Breast epithelium (tissue), 4 donors: ENCODE measurements around the gene TP53BP1. TPM values are rescaled to one million over a fixed set of nuclear protein-coding genes. Genes with fewer than 3 reads are reported as not detected.

ENCODE experiments used
- DNase-seq, 2 donors: peaks; one replicate each; pipeline ENCODE4 v3.0.0-alpha.2; 2019; ENCODE audit warnings: low spot score in 2 of 2
- H3K27ac ChIP-seq, 2 donors: fragments of 200-600 bp; sonication (generic) in 1 of 2; one replicate each; pipeline ENCODE4 v1.5.1; 2016 to 2019; ENCODE audit warnings: mild to moderate bottlenecking in 1 of 2
- H3K27me3 ChIP-seq, 2 donors: fragments of 200-600 bp; sonication (generic) in 1 of 2; one replicate each; pipeline versions ENCODE4 v1.5.1 to v1.6.0; 2017 to 2019; ENCODE audit warnings: control low read depth in 1 of 2, mild to moderate bottlenecking in 1 of 2
- H3K36me3 ChIP-seq: fragments of 200-600 bp; one replicate; pipeline ENCODE4 v1.5.1; 2019
- H3K4me1 ChIP-seq, 2 donors: fragments of 200-600 bp; sonication (generic); one replicate each; pipeline ENCODE4 v1.5.1; 2016 to 2019; ENCODE audit warnings: control low read depth in 1 of 2
- H3K4me3 ChIP-seq, 3 donors: fragments of 200-600 bp; sonication (generic); 1 replicate in 2 of 3; 2 replicates in 1 of 3; pipeline ENCODE4 v1.5.1; 2016 to 2019; ENCODE audit warnings: mild to moderate bottlenecking in 3 of 3, moderate library complexity in 2 of 3
- H3K9me3 ChIP-seq, 2 donors: fragments of 200-600 bp; sonication (generic) in 1 of 2; one replicate each; pipeline ENCODE4 v1.5.1; 2016 to 2019; ENCODE audit warnings: control low read depth in 1 of 2
- POLR2A ChIP-seq: fragments of 450-650 bp; IDR thresholded peaks from one replicate; pipeline ENCODE4 v1.6.1; 2016; ENCODE audit warnings: antibody characterized with exemption, mild to moderate bottlenecking, moderate library complexity
- POLR2AphosphoS5 ChIP-seq, 3 donors: sonication (generic); formaldehyde crosslinking; IDR thresholded peaks; one replicate each; pipeline ENCODE4 v1.6.1; 2017; ENCODE audit warnings: antibody characterized with exemption in 3 of 3
- intact Hi-C: fragments of 100-400 bp; cut with DNase I; formaldehyde crosslinking; loops from one replicate; pipeline ENCODE4 v1.15.1; 2023; ENCODE audit warnings: low total_unique reads
- total RNA-seq, 3 donors: library from RNA; depleted of rRNA; stranded (reverse); fragments of >200 nt; gene quantifications; one replicate each; pipeline ENCODE4 v1.1.0, GENCODE V29; 2016
- TF ChIP-seq, protein P1 (sequence below), 3 donors: fragments of 450-650 bp; IDR thresholded peaks; one replicate each; pipeline ENCODE4 v1.5.1; 2016 to 2017; ENCODE audit warnings: antibody characterized with exemption in 3 of 3, mild to moderate bottlenecking in 3 of 3, moderate library complexity in 3 of 3

The TP53BP1 gene
- total RNA-seq, 3 donors from 2014 or later: 30.1 to 65.5 (median 60.9) TPM

- intact Hi-C loops: no loop called here
- Histone ChIP-seq H3K27ac (no peak overlapping the region), H3K36me3 (no peaks in the 10 kb centered on the region), H3K4me3 (no peak overlapping the region), H3K4me1 (peaks cover 0 to 7% of the 10 kb centered on the region in 2 donors), H3K27me3 (no peaks in the 10 kb centered on the region), H3K9me3 (no peaks in the 10 kb centered on the region)
- DNase-seq: no peak
- TF ChIP-seq, protein P1, sequence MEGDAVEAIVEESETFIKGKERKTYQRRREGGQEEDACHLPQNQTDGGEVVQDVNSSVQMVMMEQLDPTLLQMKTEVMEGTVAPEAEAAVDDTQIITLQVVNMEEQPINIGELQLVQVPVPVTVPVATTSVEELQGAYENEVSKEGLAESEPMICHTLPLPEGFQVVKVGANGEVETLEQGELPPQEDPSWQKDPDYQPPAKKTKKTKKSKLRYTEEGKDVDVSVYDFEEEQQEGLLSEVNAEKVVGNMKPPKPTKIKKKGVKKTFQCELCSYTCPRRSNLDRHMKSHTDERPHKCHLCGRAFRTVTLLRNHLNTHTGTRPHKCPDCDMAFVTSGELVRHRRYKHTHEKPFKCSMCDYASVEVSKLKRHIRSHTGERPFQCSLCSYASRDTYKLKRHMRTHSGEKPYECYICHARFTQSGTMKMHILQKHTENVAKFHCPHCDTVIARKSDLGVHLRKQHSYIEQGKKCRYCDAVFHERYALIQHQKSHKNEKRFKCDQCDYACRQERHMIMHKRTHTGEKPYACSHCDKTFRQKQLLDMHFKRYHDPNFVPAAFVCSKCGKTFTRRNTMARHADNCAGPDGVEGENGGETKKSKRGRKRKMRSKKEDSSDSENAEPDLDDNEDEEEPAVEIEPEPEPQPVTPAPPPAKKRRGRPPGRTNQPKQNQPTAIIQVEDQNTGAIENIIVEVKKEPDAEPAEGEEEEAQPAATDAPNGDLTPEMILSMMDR (IDR thresholded peaks at IDR 0.05): peak in 1 of 3 donors; percentile 31
- TF ChIP-seq POLR2AphosphoS5 (IDR thresholded peaks at IDR 0.05) (no peak), POLR2A (no peak)
These were observed 116.8 kb downstream of the TP53BP1 start for GRCh38 chr15:43376017-43376705.

DNA sequence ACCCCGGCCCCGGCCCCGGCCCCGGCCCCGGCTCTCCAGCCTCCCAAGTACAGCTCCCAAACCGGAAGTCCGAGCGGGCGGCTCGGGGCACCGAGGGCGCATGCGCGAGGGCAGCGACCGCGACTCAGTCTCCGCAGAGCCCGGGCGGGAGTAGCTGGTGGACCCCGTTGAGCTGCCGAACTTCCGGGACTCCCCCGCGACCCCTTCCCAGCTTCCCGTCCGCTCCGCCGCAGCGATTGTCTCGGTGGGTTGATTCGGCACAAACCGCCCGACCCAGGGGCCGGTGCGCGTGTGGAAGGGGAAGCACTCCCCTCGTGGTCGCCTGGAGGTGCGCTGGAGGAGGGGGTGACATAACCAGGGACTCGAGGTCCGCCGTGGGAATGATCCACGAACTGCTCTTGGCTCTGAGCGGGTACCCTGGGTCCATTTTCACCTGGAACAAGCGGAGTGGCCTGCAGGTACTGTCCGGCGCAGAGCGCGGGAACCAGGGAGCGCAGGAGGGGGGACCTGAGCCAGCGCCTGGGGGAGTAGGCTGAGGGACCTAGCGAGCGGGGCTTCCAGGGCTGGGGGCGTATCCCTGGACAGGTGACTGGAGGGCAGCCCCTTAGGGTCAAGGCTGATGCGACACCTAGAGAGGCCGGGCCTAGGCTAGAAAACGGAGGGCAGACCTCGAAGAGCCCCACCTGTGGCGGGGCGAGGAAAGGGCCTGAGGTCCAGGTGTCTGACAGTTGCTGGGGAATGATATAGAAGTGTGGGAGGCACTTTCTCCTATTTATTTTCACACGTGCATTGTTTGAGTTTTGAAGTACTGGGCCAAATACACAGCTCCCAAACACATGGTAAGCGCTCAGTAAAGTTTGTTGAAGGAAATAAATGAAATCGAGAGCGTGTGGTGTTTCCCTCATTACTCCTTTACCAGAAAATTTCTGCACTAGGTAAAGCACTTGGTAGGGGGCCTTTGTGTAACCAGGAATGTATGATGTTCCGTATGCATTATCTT lies 121.7 kb downstream of the TP53BP1 start, which contains the start of the genes TUBGCP4 and ZSCAN29:
TSS of gene TUBGCP4 (plus strand) at position 127 of the 1,000 bp plus-strand sequence. CDS start at position 381, 254 bp downstream.
TSS of gene ZSCAN29 (minus strand) at position 69 of the 1,000 bp plus-strand sequence. CDS start 1,130 bp downstream, outside the sequence.
- intact Hi-C loops: no loop called here
- peak; percentile 50 to 72 for DNase-seq
- Histone ChIP-seq H3K27me3 (no peaks in the 10 kb centered on the region), H3K27ac (peak within 1 kb of the TSS; percentile 82 to 90), H3K9me3 (peaks cover 0 to 2% of the 10 kb centered on the region in 2 donors), H3K4me3 (peak within 1 kb of the TSS; percentile 67 to 98 (median 89)), H3K4me1 (peaks cover 0 to 12% of the 10 kb centered on the region in 2 donors), H3K36me3 (no peaks in the 10 kb centered on the region)
- no peak for TF ChIP-seq POLR2A
- TF ChIP-seq, protein P1 (IDR thresholded peaks at IDR 0.05): peak in 2 of 3 donors; percentile 7 to 27
- peak in 2 of 3 donors; percentile 34 to 41 for TF ChIP-seq POLR2AphosphoS5 (IDR thresholded peaks at IDR 0.05)

GRCh38 chr15:43370310-43370974 lies 122.5 kb downstream of the TP53BP1 start:
- Histone ChIP-seq H3K27ac (peak overlapping the region; percentile 82 to 90), H3K4me3 (peak overlapping the region; percentile 67 to 98 (median 89)), H3K9me3 (peaks cover 0 to 5% of the 10 kb centered on the region in 2 donors), H3K36me3 (no peaks in the 10 kb centered on the region), H3K27me3 (no peaks in the 10 kb centered on the region), H3K4me1 (peaks cover 0 to 12% of the 10 kb centered on the region in 2 donors)
- DNase-seq: no peak
- TF ChIP-seq, protein P1 (IDR thresholded peaks at IDR 0.05): no peak
- TF ChIP-seq POLR2A (no peak), POLR2AphosphoS5 (IDR thresholded peaks at IDR 0.05) (no peak)
- intact Hi-C loops: no loop called here

DNA sequence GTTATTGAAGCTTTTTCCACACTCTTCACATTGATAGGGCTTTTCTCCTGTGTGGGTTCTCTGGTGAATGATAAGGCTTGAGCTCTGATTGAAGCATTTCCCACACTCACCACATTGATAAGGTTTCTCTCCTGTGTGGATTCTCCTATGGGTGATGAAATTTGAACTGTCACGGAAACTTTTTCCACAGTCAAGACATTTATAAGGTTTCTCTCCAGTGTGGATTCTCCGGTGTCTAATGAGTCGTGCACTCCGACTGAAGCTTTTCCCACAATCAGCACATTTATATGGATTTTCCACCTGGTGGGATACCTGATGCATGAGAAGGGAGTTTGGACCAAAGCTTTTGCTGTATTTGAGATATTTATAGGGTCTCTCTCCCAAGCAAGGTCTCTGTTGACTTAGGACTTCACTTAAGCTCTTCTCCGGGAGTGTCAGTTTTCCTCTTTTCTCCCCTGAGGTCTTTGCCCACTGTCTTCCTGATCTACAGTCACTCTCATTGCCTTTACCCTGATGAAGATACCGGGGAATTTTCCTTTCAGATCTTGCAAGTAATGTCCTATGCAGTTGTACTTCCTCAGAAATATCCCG lies 131.5 kb downstream of the TP53BP1 start:
- H3K27ac ChIP-seq: no peak overlapping the region
- peak overlapping the region in 1 of 3 donors; percentile 3 for H3K4me3 ChIP-seq
- no peaks in the 10 kb centered on the region for H3K27me3 ChIP-seq
- TF ChIP-seq POLR2A: no peak
- TF ChIP-seq, protein P1 (IDR thresholded peaks at IDR 0.05): no peak
- no peak for TF ChIP-seq POLR2AphosphoS5 (IDR thresholded peaks at IDR 0.05)
- H3K9me3 ChIP-seq: peaks cover 43 to 64% of the 10 kb centered on the region in 2 donors
- intact Hi-C loops: no loop called here
- no peaks in the 10 kb centered on the region for H3K4me1 ChIP-seq
- peaks cover 32% of the 10 kb centered on the region for H3K36me3 ChIP-seq
- no peak for DNase-seq
